Retinal pigment epithelial cell (primary cell): Measurements from ENCODE around the gene ZNF672.
"Not testable (repeated sequence)": the region's sequence is repeated elsewhere in the genome, so short reads cannot be mapped to it uniquely, and the experiment has no call there.

Experiments used
- DNase-seq: peaks from one replicate; pipeline ENCODE4 v3.0.0-alpha.2; 2010; ENCODE audit warnings: low read depth
- H3K4me3 ChIP-seq: 2 replicates; pipeline ENCODE4 v1.5.1; 2011; ENCODE audit warnings: mild to moderate bottlenecking, low read length, control low read depth, moderate library complexity
- CTCF ChIP-seq: conservative IDR thresholded peaks from 2 replicates; pipeline ENCODE4 v1.5.1; 2011; ENCODE audit warnings: low read depth, low read length, control low read depth, inconsistent platforms

Gene ZNF672

DNA sequence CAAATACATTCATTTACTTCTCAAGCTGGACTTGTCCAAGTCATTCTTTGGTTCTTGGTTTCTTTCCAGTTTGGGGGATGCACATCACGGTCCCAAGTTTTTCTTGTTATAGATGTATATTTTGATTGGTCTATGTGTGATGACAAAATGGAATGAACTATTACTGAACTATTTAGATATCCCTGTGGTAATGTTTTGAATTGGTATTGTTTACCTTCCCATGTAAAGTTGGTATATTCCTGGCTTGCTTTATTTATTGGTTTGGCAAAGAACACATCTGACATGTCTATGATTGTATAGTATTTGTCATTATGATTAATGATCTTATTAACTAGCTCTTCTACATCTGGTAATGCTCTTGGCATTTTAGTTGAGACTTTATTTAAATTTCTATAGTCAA lies 43.2 kb downstream of the ZNF672 start:
- no peak overlapping the region for H3K4me3 ChIP-seq
- no peak for DNase-seq
- TF ChIP-seq CTCF: no peak

DNA sequence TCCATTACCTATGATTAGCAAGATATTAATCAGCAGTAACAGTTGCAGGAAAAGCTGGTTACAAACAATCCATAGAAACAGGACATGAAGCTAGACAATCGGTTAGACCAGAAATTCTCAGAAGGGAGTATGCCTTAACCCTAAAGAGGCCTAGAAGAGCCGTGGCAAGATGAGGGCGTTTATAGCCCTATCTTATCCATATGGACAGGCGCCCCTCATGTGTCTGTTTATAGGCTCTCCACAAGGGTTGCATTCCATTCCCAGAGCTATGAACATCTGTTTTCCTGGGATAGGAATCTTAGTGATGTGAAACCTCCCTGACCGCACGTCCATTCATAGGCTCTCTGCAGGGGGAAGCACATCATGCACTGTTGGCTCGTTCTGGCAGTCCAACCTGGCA lies 44.4 kb downstream of the ZNF672 start:
- H3K4me3 ChIP-seq, DNase-seq: not testable (repeated sequence)

DNA sequence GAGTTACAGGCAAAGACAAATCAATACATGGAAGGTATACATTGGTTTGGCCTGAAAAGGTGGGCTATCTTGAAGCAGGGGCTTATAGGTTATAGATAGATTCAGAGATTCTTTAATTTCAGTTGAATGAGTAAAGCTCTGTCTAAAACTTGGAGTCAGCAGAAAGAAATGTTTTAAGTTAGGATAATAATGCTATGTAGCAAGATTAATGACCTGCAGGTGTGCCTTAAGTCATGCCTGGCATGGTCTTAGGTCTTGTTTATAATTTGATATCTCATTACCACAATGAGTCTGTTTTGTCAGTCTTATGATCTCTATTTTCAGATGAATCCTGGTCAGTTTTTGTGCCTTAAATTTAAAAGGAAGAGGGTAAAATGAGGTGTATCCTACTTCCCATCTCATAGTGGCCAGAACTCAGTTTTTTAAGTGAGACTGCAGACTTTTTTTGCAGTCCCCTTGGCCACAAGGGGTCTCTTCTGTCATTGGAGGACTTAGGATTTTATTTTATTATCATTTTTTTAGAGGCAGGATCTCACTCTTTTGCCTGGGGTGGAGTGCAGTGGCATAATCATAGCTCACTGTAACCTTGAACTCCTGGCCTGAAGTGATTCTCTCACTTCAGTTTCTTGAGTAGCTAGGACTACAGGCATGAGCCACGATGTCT lies 46.7 kb downstream of the ZNF672 start:
- DNase-seq: no peak
- no peak overlapping the region for H3K4me3 ChIP-seq
- peak; percentile 13 for TF ChIP-seq CTCF

DNA sequence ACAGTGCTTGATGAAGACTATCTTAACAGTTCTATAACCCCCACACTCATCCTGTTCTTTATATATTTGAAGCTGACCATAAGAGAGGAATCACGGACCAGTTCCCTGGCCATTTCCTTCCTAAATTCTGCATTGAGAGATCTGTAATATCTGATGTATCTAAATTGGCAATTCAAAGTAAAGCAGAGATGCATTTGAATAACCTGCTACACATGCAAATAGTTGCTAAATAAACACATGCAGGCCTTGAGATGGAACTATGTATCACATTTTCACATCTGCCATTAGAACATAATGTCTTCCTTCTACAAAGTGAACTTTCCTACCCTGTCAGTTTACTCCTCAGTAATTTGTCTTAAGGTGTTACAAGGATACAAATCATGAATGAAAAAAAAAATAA lies 47.6 kb downstream of the ZNF672 start:
- H3K4me3 ChIP-seq: no peak overlapping the region
- no peak for TF ChIP-seq CTCF
- DNase-seq: no peak

DNA sequence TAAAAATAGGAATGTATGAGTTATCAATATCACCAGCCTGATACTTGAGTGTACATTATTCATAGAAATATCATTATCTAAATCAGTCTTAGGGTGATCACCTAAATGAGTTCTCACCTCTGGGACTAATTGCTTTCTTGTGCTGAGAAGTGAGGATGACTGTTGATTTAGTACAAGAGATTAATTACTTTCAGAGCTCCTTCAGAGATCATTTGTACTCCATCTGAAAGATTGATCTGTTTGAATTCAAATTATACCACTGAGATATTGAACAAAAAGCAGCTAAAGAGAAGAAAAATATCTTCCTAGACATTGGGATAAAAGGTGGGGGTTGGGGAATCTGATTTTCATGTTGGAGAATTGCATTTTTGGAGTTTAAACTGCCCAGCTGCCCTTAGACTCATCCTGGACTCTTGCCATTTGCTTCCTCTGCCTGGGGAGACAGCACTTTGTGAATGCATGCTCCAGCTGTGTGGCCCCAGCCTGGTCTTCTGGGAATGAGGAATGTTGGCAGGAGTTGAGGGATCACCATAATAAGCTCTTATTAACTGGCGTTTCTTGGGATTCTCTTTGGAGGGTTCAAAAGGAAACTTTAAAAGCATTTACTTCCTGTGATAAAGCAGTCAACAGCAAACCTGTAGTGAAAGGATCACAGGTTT lies 48.3 kb downstream of the ZNF672 start:
- no peak for TF ChIP-seq CTCF
- no peak for DNase-seq
- H3K4me3 ChIP-seq: no peak overlapping the region

DNA sequence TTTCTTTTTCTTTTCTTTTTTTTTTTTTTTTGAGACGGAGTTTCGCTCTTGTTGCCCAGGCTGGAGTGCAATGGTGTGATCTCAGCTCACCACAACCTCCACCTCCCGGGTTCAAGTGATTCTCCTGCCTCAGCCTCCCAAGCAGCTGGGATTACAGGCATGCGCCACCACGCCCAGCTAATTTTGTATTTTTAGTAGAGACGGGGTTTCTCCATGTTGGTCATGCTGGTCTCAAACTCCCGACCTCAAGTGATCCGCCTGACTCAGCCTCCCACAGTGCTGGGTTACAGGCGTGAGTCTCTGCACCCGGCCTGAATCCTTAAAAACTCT lies 51.9 kb downstream of the ZNF672 start:
- not testable (repeated sequence) for H3K4me3 ChIP-seq, DNase-seq

GRCh38 chr1:248890549-248891498 lies 52.8 kb downstream of the ZNF672 start:
- no peak for TF ChIP-seq CTCF
- DNase-seq: no peak
- no peak overlapping the region for H3K4me3 ChIP-seq

DNA sequence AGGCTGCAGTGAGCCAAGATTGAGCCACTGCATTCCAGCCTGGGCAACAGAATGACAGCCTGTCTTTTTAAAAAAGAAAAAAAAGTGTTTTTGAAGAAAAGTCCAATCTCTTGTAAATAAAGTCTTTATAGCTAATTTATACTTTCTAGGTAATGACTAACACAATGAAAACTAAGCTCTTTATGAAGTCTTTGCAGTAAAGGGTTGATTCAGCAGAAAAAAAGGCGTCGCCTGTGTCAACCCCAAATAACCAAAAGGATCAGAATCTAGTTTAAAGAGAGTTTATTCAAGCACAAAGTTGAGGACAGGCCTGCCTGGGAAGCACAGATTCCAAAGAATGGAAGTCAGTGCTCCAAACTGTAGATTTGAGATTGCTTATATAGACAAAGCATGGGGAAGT lies 53.7 kb downstream of the ZNF672 start:
- no peak for TF ChIP-seq CTCF
- no peak overlapping the region for H3K4me3 ChIP-seq
- no peak for DNase-seq
